OCI-LY7 (cell line): ENCODE results near the gene SLC13A5. TPM values are rescaled to one million over a fixed set of nuclear protein-coding genes. Genes with fewer than 3 reads are reported as not detected.

Experiments used
- BruUV-seq: library from RNA; stranded (reverse); fragments of 400-500 nt; replicated peaks from 2 replicates; lab custom pipeline; 2021; lab: Mats Ljungman, UMichigan
- CTCF ChIA-PET: fragments of 300-600 bp; sonication (Branson Sonifier 250); formaldehyde crosslinking; loops from one replicate; lab custom pipeline; 2022; ENCODE audit warnings: antibody characterized with exemption; ENCODE audit not compliant: unreplicated experiment; lab: Charles Lee
- POLR2A ChIA-PET: fragments of 300-600 bp; sonication (Branson Sonifier 250); formaldehyde crosslinking; loops from one replicate; lab custom pipeline; 2022; ENCODE audit warnings: antibody characterized with exemption; lab: Charles Lee
- DNase-seq: peaks from one replicate; pipeline ENCODE4 v3.0.0-alpha.2; 2015; ENCODE audit warnings: low spot score
- H2AFZ ChIP-seq: fragments of 200-600 bp; sonication (generic), shearing (Covaris generic); 2 replicates; pipeline ENCODE4 v1.6.1; 2014; ENCODE audit warnings: mild to moderate bottlenecking, antibody characterized with exemption, low read length, moderate library complexity
- H3K27ac ChIP-seq: fragments of 200-600 bp; sonication (generic); 2 replicates; pipeline ENCODE4 v1.5.1; 2014; ENCODE audit warnings: mixed run types, low read depth, mild to moderate bottlenecking, moderate library complexity, low read length, inconsistent platforms; ENCODE audit not compliant: poor library complexity, severe bottlenecking
- H3K36me3 ChIP-seq: fragments of 200-600 bp; sonication (generic); 2 replicates; pipeline ENCODE4 v1.6.1; 2014; ENCODE audit warnings: mild to moderate bottlenecking, antibody characterized with exemption, low read length, moderate library complexity, mixed read lengths; ENCODE audit not compliant: insufficient read depth
- H3K4me1 ChIP-seq: fragments of 200-600 bp; sonication (generic); 2 replicates; pipeline ENCODE4 v1.5.1; 2014; ENCODE audit warnings: mild to moderate bottlenecking, low read length; ENCODE audit not compliant: insufficient read depth, poor library complexity, severe bottlenecking
- H3K4me2 ChIP-seq: fragments of 200-600 bp; sonication (generic); 2 replicates; pipeline ENCODE4 v1.6.1; 2014; ENCODE audit warnings: mild to moderate bottlenecking, low read length
- H3K4me3 ChIP-seq: fragments of 200-600 bp; sonication (generic); 2 replicates; pipeline ENCODE4 v1.5.1; 2014; ENCODE audit warnings: mild to moderate bottlenecking, low read depth, low read length; ENCODE audit not compliant: poor library complexity, severe bottlenecking
- H3K79me2 ChIP-seq: fragments of 200-600 bp; sonication (generic); 2 replicates; pipeline ENCODE4 v1.6.1; 2016; ENCODE audit warnings: low read depth, mild to moderate bottlenecking, low read length, moderate library complexity, mixed read lengths; ENCODE audit not compliant: insufficient read depth
- H3K9me2 ChIP-seq: fragments of 200-600 bp; sonication (generic); 2 replicates; pipeline ENCODE4 v1.6.1; 2016; ENCODE audit warnings: mild to moderate bottlenecking, low read length, mixed read lengths; ENCODE audit not compliant: insufficient read depth
- H3K9me3 ChIP-seq: fragments of 200-600 bp; sonication (generic); 2 replicates; pipeline ENCODE4 v1.6.1; 2014; ENCODE audit warnings: mild to moderate bottlenecking, mixed run types, low read length, mixed read lengths
- H4K20me1 ChIP-seq: fragments of 200-600 bp; sonication (generic); 2 replicates; pipeline ENCODE4 v1.6.1; 2014; ENCODE audit warnings: mild to moderate bottlenecking, antibody characterized with exemption, low read length, moderate library complexity, mixed read lengths; ENCODE audit not compliant: insufficient read depth
- EZH2phosphoT487 ChIP-seq: fragments of 200-600 bp; sonication (generic); IDR thresholded peaks from 2 replicates; pipeline ENCODE4 v1.6.1; 2018; ENCODE audit warnings: low read depth, borderline replicate concordance, mild to moderate bottlenecking, mixed run types, antibody characterized with exemption, low read length, moderate library complexity, mixed read lengths
- intact Hi-C: fragments of 100-400 bp; cut with micrococcal nuclease; formaldehyde crosslinking; loops from one replicate; pipeline ENCODE4 v1.10.0; 2022; ENCODE audit not compliant: unreplicated experiment
- total RNA-seq, 2 experiments: library from RNA; depleted of rRNA in 1 of 2; stranded (reverse); fragments of >200 nt in 1 of 2; shearing (Covaris generic) in 1 of 2; gene quantifications; 2 replicates each; pipeline ENCODE4 v1.2.3, GENCODE V29; 2014 to 2022
- TF ChIP-seq, protein P1 (sequence below): fragments of 200-600 bp; sonication (generic); conservative IDR thresholded peaks from 2 replicates; pipeline ENCODE4 v1.5.1; 2014; ENCODE audit warnings: mild to moderate bottlenecking, antibody characterized with exemption, low read length, moderate library complexity, mixed read lengths

The SLC13A5 gene
- total RNA-seq, 2 experiments from 2014 or later, result not detected

DNA sequence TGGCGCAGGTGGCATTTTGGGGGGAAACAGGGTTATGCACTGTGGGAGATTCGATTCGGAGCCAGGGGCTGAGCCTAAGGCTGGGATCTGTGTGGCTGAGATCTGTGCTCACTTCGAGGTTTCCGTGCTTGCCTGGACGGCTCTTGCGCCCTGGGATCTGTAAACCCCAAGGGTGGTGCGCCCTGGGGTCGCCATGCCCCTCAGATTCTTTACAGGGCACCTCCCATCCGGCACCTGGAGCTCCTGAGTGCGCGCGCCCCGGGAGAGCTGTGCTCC lies 377 bp downstream of the SLC13A5 start:
- POLR2A ChIA-PET, result no interaction called here
- no peaks in the 10 kb centered on the region for H4K20me1 ChIP-seq
- CTCF ChIA-PET, result no interaction called here

DNA sequence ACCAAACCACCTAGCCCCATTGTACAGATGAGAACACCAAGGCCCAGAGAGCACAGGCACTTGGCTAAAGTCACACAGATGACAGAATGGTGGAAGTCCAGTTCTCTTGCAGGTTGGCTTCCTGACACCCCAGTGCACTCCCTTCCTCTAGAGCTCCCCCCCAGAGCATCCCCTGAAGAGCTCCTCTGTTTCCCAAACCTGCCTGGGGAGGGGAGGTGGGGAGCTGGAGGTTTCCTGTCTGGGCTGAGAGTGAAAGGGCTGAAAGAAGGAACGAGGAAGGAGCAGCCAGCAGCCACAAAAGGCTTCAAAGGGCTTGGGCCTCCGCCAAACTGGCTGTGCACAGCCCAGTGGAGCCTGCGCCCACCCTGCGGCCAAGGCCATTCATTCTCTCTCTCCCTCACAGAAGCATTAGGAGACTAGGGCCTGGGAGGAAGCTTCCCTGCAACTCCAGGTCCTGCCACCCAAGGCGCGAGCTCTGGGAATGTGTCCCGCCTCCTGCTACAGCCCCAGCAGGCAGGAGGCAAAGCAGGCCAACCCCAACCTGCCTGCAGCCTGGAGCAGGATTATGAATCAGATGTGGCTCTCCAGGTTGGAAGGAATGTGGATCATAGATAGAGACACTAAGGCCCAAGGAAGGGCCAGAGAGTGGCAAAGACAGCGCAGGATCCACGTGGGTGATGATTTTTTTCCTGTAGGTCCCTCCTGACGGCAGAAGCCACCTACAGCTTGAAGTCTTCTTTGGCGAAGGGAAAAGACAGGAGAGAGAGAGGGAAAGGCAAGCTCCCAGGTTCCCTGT lies 913 bp downstream of the SLC13A5 start:
- no peak for TF ChIP-seq EZH2phosphoT487
- TF ChIP-seq, protein P1, sequence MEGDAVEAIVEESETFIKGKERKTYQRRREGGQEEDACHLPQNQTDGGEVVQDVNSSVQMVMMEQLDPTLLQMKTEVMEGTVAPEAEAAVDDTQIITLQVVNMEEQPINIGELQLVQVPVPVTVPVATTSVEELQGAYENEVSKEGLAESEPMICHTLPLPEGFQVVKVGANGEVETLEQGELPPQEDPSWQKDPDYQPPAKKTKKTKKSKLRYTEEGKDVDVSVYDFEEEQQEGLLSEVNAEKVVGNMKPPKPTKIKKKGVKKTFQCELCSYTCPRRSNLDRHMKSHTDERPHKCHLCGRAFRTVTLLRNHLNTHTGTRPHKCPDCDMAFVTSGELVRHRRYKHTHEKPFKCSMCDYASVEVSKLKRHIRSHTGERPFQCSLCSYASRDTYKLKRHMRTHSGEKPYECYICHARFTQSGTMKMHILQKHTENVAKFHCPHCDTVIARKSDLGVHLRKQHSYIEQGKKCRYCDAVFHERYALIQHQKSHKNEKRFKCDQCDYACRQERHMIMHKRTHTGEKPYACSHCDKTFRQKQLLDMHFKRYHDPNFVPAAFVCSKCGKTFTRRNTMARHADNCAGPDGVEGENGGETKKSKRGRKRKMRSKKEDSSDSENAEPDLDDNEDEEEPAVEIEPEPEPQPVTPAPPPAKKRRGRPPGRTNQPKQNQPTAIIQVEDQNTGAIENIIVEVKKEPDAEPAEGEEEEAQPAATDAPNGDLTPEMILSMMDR, result no peak
- Histone ChIP-seq H3K79me2 (no peaks in the 10 kb centered on the region), H3K27ac (no peak overlapping the region), H3K4me1 (no peaks in the 10 kb centered on the region), H4K20me1 (no peaks in the 10 kb centered on the region), H2AFZ (no peak overlapping the region), H3K36me3 (no peaks in the 10 kb centered on the region), H3K9me3 (no peaks in the 10 kb centered on the region), H3K4me2 (no peak overlapping the region), H3K9me2 (no peaks in the 10 kb centered on the region), H3K4me3 (no peak overlapping the region)
- no TSS peak for BruUV-seq
- ChIA-PET POLR2A (no interaction called here), CTCF (no interaction called here)
- intact Hi-C loops, result no loop called here
- no peak for DNase-seq

More for the DNA sequence above, 377 bp downstream of the SLC13A5 start:
- TF ChIP-seq EZH2phosphoT487, result no peak
- TF ChIP-seq, protein P1, result no peak
- Histone ChIP-seq H3K4me1 (no peaks in the 10 kb centered on the region), H3K9me3 (no peaks in the 10 kb centered on the region), H3K79me2 (no peaks in the 10 kb centered on the region), H3K27ac (no peak overlapping the region), H3K4me2 (no peak overlapping the region), H3K36me3 (no peaks in the 10 kb centered on the region), H3K9me2 (no peaks in the 10 kb centered on the region), H3K4me3 (no peak overlapping the region), H2AFZ (no peak overlapping the region)
- BruUV-seq, result no TSS peak
- intact Hi-C loops, result no loop called here
- DNase-seq, result no peak

DNA sequence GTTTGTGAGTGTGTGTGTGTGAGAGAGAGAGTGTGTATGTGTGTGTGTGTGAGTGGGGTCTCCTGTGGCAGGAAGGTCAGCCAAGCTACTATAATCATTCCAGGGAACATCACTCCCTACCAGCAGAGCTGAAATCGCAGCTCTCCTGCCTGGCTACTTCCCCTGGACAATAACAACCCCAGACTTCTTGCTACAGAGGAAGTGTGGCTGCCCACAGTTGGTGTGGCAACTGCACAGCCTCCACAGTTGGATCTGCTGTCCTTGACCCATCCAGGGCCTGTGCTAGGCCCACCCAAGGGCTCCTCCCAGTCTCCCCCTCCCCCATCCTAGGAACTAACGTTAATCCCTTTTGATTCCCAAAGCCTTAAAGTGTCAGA lies 1.5 kb downstream of the SLC13A5 start:
- H2AFZ ChIP-seq, result no peak overlapping the region
- no peaks in the 10 kb centered on the region for H3K79me2 ChIP-seq
- no TSS peak for BruUV-seq
- H3K9me2 ChIP-seq, result no peaks in the 10 kb centered on the region
- H3K27ac ChIP-seq, result no peak overlapping the region
- DNase-seq, result no peak
- no peaks in the 10 kb centered on the region for H3K4me1 ChIP-seq
- CTCF ChIA-PET, result no interaction called here
- H3K36me3 ChIP-seq, result no peaks in the 10 kb centered on the region
- H3K4me3 ChIP-seq, result no peak overlapping the region
- H3K9me3 ChIP-seq, result no peaks in the 10 kb centered on the region
- H4K20me1 ChIP-seq, result no peaks in the 10 kb centered on the region
- TF ChIP-seq, protein P1, result no peak
- H3K4me2 ChIP-seq, result no peak overlapping the region
- POLR2A ChIA-PET, result no interaction called here
- intact Hi-C loops, result no loop called here
